ENCODE measurements around the gene CHIC1. TPM values are rescaled to one million over a fixed set of nuclear protein-coding genes. Genes with fewer than 3 reads are reported as not detected.

Gene CHIC1
- total RNA-seq = 3.9 and 6.4 TPM in 2 replicates

DNA sequence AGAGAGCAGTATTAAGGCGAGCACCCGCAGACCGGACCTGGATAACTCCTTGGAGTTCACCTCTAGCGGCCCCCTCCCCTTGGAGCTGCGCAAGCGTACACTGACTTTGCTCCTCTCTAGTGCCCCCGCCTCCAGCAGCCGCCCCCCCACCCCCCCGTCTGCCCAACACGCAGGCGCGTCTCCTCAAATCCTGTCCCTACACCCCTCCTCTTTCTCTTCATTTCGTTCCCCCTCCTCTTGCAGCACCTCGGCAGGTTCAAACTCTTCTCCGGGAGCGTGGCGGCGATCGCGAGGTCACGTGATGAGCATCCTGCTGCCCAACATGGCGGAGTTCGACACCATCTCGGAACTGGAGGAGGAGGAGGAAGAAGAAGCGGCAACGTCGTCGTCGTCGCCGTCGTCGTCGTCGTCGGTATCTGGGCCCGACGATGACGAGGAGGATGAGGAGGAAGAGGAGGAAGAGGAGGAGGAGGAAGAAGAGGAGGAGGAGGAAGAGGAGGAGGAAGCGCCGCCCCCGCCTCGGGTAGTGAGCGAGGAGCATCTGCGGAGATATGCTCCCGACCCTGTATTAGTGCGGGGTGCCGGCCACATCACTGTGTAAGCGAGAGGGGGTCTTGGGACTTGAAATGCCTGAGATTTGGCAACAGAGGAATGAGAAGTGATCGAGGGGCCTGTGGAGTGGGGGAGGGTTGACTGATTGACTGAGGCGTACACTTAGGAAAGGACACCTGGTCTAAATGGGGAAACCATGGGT lies at the start of gene CHIC1:
CHIC1 (plus strand) TSS at position 214 of the 754 bp plus-strand sequence; CDS start at position 302, 88 bp downstream.

Other genes with a start within 250 kb of the CHIC1 start
- not detected in 2 replicates for gene CDX4, start 116.1 kb upstream of the CHIC1 start, total RNA-seq